WERI-Rb-1 (cell line): ENCODE data around the gene ADGRG6.

ENCODE experiments used
- DNase-seq: peaks from one replicate; pipeline ENCODE4 v3.0.0-alpha.2; 2020
- H3K27ac ChIP-seq: fragments of 250-450 bp; sonication (Bioruptor Pico); 2 replicates; pipeline ENCODE4 v1.5.1; 2020; ENCODE audit warnings: mild to moderate bottlenecking, moderate library complexity
- H3K27me3 ChIP-seq: fragments of 250-450 bp; sonication (Bioruptor Pico); 2 replicates; pipeline ENCODE4 v1.5.1; 2021; ENCODE audit warnings: mild to moderate bottlenecking, low read depth, moderate library complexity; ENCODE audit not compliant: insufficient read depth, severe bottlenecking
- H3K36me3 ChIP-seq: fragments of 250-450 bp; sonication (Bioruptor Pico); 2 replicates; pipeline ENCODE4 v1.5.1; 2020; ENCODE audit warnings: mild to moderate bottlenecking, moderate library complexity
- H3K4me3 ChIP-seq: 2 replicates; pipeline ENCODE4 v1.5.1; 2011; ENCODE audit warnings: low read depth, mild to moderate bottlenecking, control low read depth, low read length
- H3K9me3 ChIP-seq: fragments of 250-450 bp; sonication (Bioruptor Pico); 2 replicates; pipeline ENCODE4 v1.5.1; 2021; ENCODE audit warnings: mild to moderate bottlenecking, moderate library complexity; ENCODE audit not compliant: severe bottlenecking
- TF ChIP-seq, protein P1 (sequence below): IDR thresholded peaks from 2 replicates; pipeline ENCODE4 v1.5.1; 2011; ENCODE audit warnings: low read depth, mild to moderate bottlenecking, control low read depth, inconsistent platforms, low read length

The ADGRG6 gene

DNA sequence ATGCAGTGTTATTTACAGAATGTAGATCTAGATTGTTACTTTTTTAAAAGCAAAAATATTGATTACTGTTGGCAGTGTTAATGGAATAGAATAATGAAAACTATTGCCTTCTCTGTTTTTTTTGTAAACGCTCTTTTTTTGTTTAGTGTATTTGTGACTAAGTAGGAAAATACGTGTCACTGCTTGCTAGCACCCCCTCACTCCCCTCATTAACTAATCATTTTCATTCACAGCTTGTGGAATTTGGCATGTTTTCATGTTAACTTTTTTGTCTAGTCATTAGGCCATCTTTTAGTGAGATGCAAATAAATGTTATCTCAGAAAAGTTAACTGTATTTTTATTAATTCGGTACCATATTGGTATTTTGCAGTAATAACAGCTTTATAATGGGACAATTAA is 29.8 kb downstream of the ADGRG6 start:
- H3K36me3 ChIP-seq, result no peaks in the 10 kb centered on the region
- H3K27ac ChIP-seq, result no peak overlapping the region
- no peaks in the 10 kb centered on the region for H3K9me3 ChIP-seq
- H3K27me3 ChIP-seq, result no peaks in the 10 kb centered on the region
- TF ChIP-seq, protein P1, sequence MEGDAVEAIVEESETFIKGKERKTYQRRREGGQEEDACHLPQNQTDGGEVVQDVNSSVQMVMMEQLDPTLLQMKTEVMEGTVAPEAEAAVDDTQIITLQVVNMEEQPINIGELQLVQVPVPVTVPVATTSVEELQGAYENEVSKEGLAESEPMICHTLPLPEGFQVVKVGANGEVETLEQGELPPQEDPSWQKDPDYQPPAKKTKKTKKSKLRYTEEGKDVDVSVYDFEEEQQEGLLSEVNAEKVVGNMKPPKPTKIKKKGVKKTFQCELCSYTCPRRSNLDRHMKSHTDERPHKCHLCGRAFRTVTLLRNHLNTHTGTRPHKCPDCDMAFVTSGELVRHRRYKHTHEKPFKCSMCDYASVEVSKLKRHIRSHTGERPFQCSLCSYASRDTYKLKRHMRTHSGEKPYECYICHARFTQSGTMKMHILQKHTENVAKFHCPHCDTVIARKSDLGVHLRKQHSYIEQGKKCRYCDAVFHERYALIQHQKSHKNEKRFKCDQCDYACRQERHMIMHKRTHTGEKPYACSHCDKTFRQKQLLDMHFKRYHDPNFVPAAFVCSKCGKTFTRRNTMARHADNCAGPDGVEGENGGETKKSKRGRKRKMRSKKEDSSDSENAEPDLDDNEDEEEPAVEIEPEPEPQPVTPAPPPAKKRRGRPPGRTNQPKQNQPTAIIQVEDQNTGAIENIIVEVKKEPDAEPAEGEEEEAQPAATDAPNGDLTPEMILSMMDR, result no peak
- DNase-seq, result no peak
- H3K4me3 ChIP-seq, result no peak overlapping the region

DNA sequence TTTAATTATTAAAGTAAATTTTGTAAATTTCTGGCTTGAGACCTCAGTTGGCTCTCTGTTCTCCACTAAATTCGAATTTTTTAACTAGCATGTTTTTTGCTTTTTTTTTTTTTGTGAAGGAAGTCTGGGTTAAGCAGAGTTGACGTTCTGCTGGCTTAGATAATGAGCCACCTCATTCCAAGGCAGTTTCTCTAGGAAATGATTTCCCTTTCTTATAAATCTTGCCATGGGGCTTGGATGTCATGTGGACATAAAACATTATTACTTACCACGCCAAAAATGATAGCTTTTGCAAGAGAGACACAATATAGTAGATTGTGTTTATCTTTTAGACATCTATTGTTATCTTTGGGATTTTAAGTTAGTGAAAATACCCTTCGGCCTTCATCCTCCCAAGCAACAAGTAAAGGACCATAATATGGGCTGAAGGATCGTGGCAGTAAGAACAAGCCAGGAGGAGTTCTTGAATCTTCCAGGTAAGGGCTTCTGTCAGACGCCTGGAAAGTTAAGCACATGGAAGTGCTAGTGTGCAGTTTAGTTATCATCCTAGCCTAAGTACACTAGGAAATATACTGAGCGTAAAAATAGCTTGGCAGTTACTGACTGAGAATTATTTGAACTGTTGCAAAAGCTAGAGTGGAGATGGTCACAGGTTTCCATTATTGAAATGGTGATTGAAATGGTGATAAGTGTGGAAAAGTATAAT is 30.7 kb downstream of the ADGRG6 start:
- TF ChIP-seq, protein P1, result no peak
- Histone ChIP-seq H3K27ac (no peak overlapping the region), H3K9me3 (no peaks in the 10 kb centered on the region), H3K36me3 (no peaks in the 10 kb centered on the region), H3K4me3 (no peak overlapping the region), H3K27me3 (no peaks in the 10 kb centered on the region)
- DNase-seq, result no peak

DNA sequence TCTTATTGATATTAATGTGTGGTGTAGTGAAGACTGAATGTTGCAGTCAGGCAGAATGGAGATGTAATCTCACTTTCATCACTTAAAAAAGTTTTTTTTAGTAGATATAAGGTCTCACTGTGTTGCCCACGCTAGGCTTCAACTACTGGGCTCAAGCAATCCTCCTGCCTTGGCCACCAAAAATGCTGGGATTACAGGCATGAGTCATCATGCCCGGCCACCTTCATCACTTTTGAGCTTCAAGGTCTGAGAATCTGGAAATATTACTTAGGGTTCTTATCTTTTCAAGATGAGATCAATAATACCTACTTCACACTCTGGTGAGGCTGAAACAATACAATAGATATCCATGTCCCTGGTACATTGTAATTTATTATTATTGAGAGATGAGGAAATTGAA is 31.6 kb downstream of the ADGRG6 start:
- peak; percentile 7 for DNase-seq
- no peaks in the 10 kb centered on the region for H3K27me3 ChIP-seq
- H3K36me3 ChIP-seq, result no peaks in the 10 kb centered on the region
- no peak overlapping the region for H3K27ac ChIP-seq
- no peaks in the 10 kb centered on the region for H3K9me3 ChIP-seq
- TF ChIP-seq, protein P1, result no peak
- H3K4me3 ChIP-seq, result no peak overlapping the region

DNA sequence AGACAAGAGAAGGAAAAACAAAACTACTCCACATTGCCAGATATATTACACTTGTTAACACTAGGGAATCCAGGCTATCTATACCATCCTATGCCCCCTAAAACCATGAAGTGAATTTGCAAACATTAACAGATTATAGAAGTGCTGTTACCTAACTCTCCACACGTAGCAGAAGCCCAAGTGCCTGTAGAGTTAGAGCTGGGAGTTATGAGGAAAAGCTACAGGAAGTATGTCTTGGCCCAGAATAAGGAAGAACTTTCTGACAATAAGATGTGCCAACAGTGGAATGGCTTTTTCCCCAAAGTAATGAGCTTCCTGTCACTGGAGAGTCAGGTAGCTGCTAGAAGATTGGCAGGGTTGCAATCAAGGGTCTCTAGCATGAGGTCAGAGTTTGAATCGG is 32.5 kb downstream of the ADGRG6 start:
- TF ChIP-seq, protein P1, result no peak
- Histone ChIP-seq H3K27me3 (no peaks in the 10 kb centered on the region), H3K27ac (no peak overlapping the region), H3K9me3 (no peaks in the 10 kb centered on the region), H3K4me3 (no peak overlapping the region), H3K36me3 (no peaks in the 10 kb centered on the region)
- no peak for DNase-seq

DNA sequence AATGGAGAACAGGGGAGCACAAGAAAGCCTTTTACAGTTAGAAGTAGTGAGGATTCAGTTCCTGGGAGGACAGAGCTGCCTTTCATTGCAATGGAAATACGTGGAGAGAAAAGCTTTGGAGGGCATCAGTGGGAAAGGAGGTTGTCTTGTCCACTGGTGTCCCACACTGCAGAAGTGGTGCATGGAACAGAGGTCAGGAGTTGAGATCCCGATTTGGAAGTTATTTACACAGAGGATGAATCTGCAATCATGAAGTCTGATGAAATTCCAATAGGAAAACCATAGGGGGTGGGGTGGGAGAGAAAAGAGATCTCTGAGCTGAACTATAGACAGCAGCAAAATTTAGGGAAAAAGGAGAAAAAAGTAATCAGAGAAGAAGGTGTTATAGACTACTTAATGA is 33.6 kb downstream of the ADGRG6 start:
- Histone ChIP-seq H3K4me3 (no peak overlapping the region), H3K36me3 (no peaks in the 10 kb centered on the region), H3K9me3 (no peaks in the 10 kb centered on the region), H3K27ac (no peak overlapping the region), H3K27me3 (no peaks in the 10 kb centered on the region)
- TF ChIP-seq, protein P1, result no peak
- DNase-seq, result no peak

DNA sequence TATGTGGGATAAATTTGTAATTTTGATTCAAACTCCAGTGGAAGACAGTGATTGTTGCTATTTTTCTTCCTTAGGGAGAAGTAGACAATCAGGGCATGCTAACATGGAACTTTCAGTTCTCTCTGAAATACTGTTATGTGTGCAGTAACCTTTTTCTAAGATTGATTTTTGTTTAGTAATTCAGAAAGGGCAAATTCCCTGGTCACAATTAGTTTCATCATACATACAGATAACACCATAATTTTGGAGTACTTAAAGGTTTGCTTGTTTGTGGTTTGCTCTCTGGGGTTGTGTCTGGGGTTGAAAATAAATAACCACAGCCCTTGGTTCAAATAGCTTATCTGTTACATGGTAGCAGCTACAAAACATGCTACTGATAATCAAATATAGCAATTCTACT is 34.4 kb downstream of the ADGRG6 start:
- H3K27ac ChIP-seq, result no peak overlapping the region
- H3K9me3 ChIP-seq, result no peaks in the 10 kb centered on the region
- no peak for DNase-seq
- H3K36me3 ChIP-seq, result no peaks in the 10 kb centered on the region
- H3K4me3 ChIP-seq, result no peak overlapping the region
- H3K27me3 ChIP-seq, result no peaks in the 10 kb centered on the region
- TF ChIP-seq, protein P1, result no peak
